ENCODE data around the gene ASPN.

ASPN gene

GRCh38 chr9:92406477-92406876 lies 75.8 kb downstream of the ASPN start:
- no peak for DNase-seq

Data from activated gamma-delta T cell (primary cell).